Uterus (tissue), 4 donors: Measurements from ENCODE around the gene RRP8. TPM values are rescaled to one million over a fixed set of nuclear protein-coding genes. Genes with fewer than 3 reads are reported as not detected.

Experiments used
- DNase-seq, 2 donors: peaks; one replicate each; pipeline ENCODE4 v3.0.0-alpha.2; 2019 to 2020
- H3K27ac ChIP-seq, 2 donors: fragments of 200-600 bp; sonication (generic); 1 replicate in 1 of 2; 2 replicates in 1 of 2; pipeline ENCODE4 v1.5.1; 2016 to 2018
- H3K27me3 ChIP-seq, 2 donors: fragments of 200-600 bp; sonication (generic); one replicate each; pipeline ENCODE4 v1.5.1; 2018 to 2019; ENCODE audit warnings: control low read depth in 1 of 2
- H3K36me3 ChIP-seq, 2 donors: fragments of 200-600 bp; sonication (generic); one replicate each; pipeline ENCODE4 v1.5.1; 2019; ENCODE audit warnings: control low read depth in 1 of 2
- H3K4me1 ChIP-seq, 2 donors: fragments of 200-600 bp; sonication (generic); one replicate each; pipeline ENCODE4 v1.5.1; 2018 to 2019; ENCODE audit warnings: control low read depth in 1 of 2
- H3K4me3 ChIP-seq, 2 donors: fragments of 200-600 bp; sonication (generic); 1 replicate in 1 of 2; 2 replicates in 1 of 2; pipeline ENCODE4 v1.5.1; 2018 to 2019; ENCODE audit warnings: mild to moderate bottlenecking in 1 of 2
- H3K9me3 ChIP-seq, 2 donors: fragments of 200-600 bp; sonication (generic); one replicate each; pipeline ENCODE4 v1.5.1; 2019; ENCODE audit warnings: control low read depth in 1 of 2
- CTCF ChIP-seq, 4 experiments: fragments of 200-600 bp in 2 of 4; fragments of 450-650 bp in 2 of 4; sonication (generic) in 2 of 4; IDR thresholded peaks; one replicate each; pipeline ENCODE4 v1.5.1; 2016 to 2019; ENCODE audit warnings: antibody characterized with exemption in 4 of 4, mild to moderate bottlenecking in 2 of 4, moderate library complexity in 1 of 4
- POLR2A ChIP-seq, 2 donors: fragments of 450-650 bp; IDR thresholded peaks; one replicate each; pipeline ENCODE4 v1.6.1; 2016; ENCODE audit warnings: antibody characterized with exemption in 2 of 2, mild to moderate bottlenecking in 1 of 2, moderate library complexity in 1 of 2
- intact Hi-C: fragments of 100-400 bp; cut with DNase I; formaldehyde crosslinking; loops from one replicate; pipeline ENCODE4 v1.15.1; 2023; ENCODE audit warnings: low total_unique reads
- total RNA-seq, 4 donors: library from RNA; depleted of rRNA in 3 of 4; stranded (reverse); fragments of >200 nt in 3 of 4; gene quantifications; one replicate each; pipeline versions ENCODE4 v1.1.0 to v1.2.4, GENCODE V29; 2014 to 2023
- donor health status: DM: yes; HTN: yes; CAD: no.

RRP8 gene
- total RNA-seq, 4 donors from 2014 or later = 12.6 to 41.2 (median 26.9) TPM

- Histone ChIP-seq H3K9me3 (no peaks in the 10 kb centered on the region), H3K27me3 (no peaks in the 10 kb centered on the region), H3K36me3 (no peaks in the 10 kb centered on the region), H3K27ac (no peak overlapping the region), H3K4me1 (peaks cover 0 to 5% of the 10 kb centered on the region in 2 donors), H3K4me3 (no peak overlapping the region)
- TF ChIP-seq POLR2A (IDR thresholded peaks at IDR 0.05) (no peak), CTCF (IDR thresholded peaks at IDR 0.05) (no peak)
- DNase-seq = no peak
- intact Hi-C loops = no loop called here
Observed at GRCh38 chr11:6553634-6554033, 49.8 kb downstream of the RRP8 start.

DNA sequence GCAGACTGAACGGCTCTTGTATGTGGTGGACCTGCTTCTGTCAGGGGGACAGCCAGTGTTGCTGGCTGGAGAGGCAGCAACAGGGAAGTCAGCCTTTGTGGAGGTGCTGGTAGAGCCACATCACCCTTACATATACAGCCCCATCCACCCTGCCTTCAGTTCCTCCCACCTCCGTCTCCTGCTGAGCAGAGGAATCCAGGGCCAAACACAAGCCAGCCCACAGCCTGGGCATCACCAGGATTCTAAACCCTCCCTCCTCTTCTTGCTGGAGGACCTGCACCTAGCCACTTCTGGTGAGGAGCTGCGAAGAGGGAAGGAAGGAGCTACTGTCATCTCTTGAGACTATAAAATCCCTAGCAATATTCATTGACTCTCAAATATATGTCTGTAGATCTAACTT lies 54.8 kb downstream of the RRP8 start:
- H3K27ac ChIP-seq = no peak overlapping the region
- no peaks in the 10 kb centered on the region for H3K36me3 ChIP-seq
- peaks cover 0 to 5% of the 10 kb centered on the region in 2 donors for H3K4me1 ChIP-seq
- no peak for DNase-seq
- H3K27me3 ChIP-seq = no peaks in the 10 kb centered on the region
- no peaks in the 10 kb centered on the region for H3K9me3 ChIP-seq
- intact Hi-C loops = no loop called here
- no peak overlapping the region for H3K4me3 ChIP-seq
- no peak for TF ChIP-seq POLR2A (IDR thresholded peaks at IDR 0.05)
- TF ChIP-seq CTCF (IDR thresholded peaks at IDR 0.05) = no peak

- Histone ChIP-seq H3K4me1 (peaks cover 0 to 5% of the 10 kb centered on the region in 2 donors), H3K4me3 (no peak overlapping the region), H3K9me3 (no peaks in the 10 kb centered on the region), H3K27me3 (no peaks in the 10 kb centered on the region), H3K27ac (no peak overlapping the region), H3K36me3 (no peaks in the 10 kb centered on the region)
- intact Hi-C loops = no loop called here
- DNase-seq = no peak
- TF ChIP-seq POLR2A (IDR thresholded peaks at IDR 0.05) (no peak), CTCF (IDR thresholded peaks at IDR 0.05) (no peak)
Observed at GRCh38 chr11:6548121-6548520, 55.3 kb downstream of the RRP8 start.

DNA sequence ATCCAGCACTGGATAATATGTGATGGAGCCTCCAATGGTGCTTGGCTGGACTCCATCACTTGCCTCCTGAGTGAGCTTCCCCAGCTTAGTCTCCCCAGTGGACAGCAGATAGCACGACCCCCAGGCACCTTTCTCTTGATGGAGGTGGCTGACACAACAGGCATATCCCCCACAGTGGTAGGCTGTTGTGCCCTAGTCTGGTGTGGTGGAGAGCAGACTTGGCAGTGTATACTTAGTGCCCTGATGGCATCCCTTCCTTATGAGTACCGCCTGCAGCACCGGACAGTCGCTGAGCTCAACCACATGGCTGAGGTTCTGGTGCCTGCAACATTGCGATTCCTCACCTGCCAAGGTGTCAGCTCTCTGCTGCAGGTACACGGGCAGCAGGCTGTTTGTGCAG lies 56.2 kb downstream of the RRP8 start:
- intact Hi-C loops = no loop called here
- Histone ChIP-seq H3K9me3 (no peaks in the 10 kb centered on the region), H3K27me3 (no peaks in the 10 kb centered on the region), H3K27ac (no peak overlapping the region), H3K4me1 (no peaks in the 10 kb centered on the region), H3K4me3 (no peak overlapping the region), H3K36me3 (no peaks in the 10 kb centered on the region)
- no peak for TF ChIP-seq CTCF (IDR thresholded peaks at IDR 0.05)
- no peak for TF ChIP-seq POLR2A (IDR thresholded peaks at IDR 0.05)
- no peak for DNase-seq

DNA sequence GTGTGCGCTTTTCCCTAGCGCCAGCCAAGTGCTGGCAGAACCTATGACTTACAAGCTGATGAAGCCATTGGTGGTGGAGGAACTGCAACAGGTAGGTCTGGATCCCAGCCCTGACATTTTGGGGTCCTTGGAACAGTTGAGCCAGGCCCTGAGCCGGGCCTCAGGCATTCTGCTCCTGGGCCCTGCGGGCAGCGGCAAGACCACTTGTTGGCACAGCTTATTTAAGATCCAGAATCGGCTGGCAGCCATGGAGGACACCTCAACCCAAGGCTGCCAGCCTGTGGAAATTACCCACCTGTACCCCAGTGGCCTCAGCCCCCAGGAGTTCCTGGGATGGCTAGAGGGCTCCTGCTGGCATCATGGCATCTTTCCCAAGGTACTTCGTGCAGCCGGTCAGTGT lies 56.7 kb downstream of the RRP8 start:
- Histone ChIP-seq H3K27ac (no peak overlapping the region), H3K36me3 (no peaks in the 10 kb centered on the region), H3K4me1 (no peaks in the 10 kb centered on the region), H3K4me3 (no peak overlapping the region), H3K27me3 (no peaks in the 10 kb centered on the region), H3K9me3 (no peaks in the 10 kb centered on the region)
- no peak for TF ChIP-seq CTCF (IDR thresholded peaks at IDR 0.05)
- no peak for TF ChIP-seq POLR2A (IDR thresholded peaks at IDR 0.05)
- intact Hi-C loops = no loop called here
- DNase-seq = no peak
